Muscle layer of duodenum (tissue), 2 donors: Measurements from ENCODE around the gene CEP112.

Experiments used
- H3K27ac ChIP-seq: one replicate; pipeline ENCODE4 v1.7.0; 2013; ENCODE audit warnings: mild to moderate bottlenecking, low read length
- H3K27me3 ChIP-seq: one replicate; pipeline ENCODE4 v1.7.0; 2013; ENCODE audit warnings: low read depth, mild to moderate bottlenecking, control low read depth, low read length
- H3K36me3 ChIP-seq, 2 donors: one replicate each; pipeline ENCODE4 v1.7.0; 2013; ENCODE audit warnings: low read length in 2 of 2, control low read depth in 1 of 2, mild to moderate bottlenecking in 1 of 2; ENCODE audit not compliant: insufficient read depth in 2 of 2, control insufficient read depth in 1 of 2
- H3K4me1 ChIP-seq, 2 donors: one replicate each; pipeline ENCODE4 v1.7.0; 2013; ENCODE audit warnings: low read length in 2 of 2, mild to moderate bottlenecking in 2 of 2, control low read depth in 1 of 2, moderate library complexity in 1 of 2; ENCODE audit not compliant: insufficient read depth in 2 of 2, control insufficient read depth in 1 of 2
- H3K4me3 ChIP-seq, 2 donors: one replicate each; pipeline ENCODE4 v1.7.0; 2013; ENCODE audit warnings: low read length in 2 of 2, low read depth in 1 of 2, mild to moderate bottlenecking in 1 of 2
- H3K9me3 ChIP-seq, 2 donors: one replicate each; pipeline ENCODE4 v1.7.0; 2013; ENCODE audit warnings: low read length in 2 of 2, control low read depth in 1 of 2, mild to moderate bottlenecking in 1 of 2; ENCODE audit not compliant: control insufficient read depth in 1 of 2
- donor health status: healthy.

CEP112 gene

DNA sequence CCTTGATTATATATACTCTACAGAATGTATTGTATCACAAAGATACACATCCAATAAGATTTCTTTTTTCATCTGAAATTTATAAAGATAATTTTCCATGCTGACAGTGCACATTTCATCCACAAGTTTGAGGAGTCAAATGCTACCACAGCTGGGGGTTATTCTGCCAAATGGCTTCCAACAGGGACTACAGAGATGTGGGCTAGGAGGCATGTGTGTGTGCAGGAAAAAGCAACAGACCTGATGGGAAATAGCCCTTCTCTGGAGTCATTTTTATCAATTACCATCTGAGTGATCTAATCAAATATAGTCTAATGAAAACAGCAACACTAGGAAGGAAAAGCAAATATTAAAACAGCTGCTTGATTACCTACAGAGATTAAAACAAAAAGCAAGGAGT lies 290.5 kb downstream of the CEP112 start:
- H3K27me3 ChIP-seq = no peaks in the 10 kb centered on the region
- no peaks in the 10 kb centered on the region for H3K9me3 ChIP-seq
- H3K4me1 ChIP-seq = no peaks in the 10 kb centered on the region
- H3K4me3 ChIP-seq = no peak overlapping the region
- H3K36me3 ChIP-seq = peaks cover 0 to 3% of the 10 kb centered on the region in 2 donors
- H3K27ac ChIP-seq = no peak overlapping the region

DNA sequence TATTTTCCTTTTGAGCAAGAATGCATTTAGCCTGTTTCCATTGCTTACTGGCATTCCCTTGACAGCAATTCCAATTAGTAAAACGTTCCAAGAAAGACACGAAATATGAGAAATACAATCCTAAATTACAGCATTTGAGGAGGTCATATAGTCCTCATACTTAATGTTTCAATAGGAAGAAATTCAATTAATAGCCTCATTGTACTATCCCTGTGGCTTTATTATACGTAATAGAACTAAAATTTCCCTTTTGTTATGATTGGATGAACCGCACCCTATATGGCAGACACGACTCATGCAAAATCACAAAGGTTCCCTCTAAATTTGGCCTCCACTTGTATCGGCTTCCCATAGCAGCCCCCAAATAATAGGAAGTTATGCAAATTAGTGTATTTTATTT lies 291.7 kb downstream of the CEP112 start:
- Histone ChIP-seq H3K9me3 (no peaks in the 10 kb centered on the region), H3K36me3 (peaks cover 0 to 3% of the 10 kb centered on the region in 2 donors), H3K27ac (no peak overlapping the region), H3K4me3 (no peak overlapping the region), H3K4me1 (no peaks in the 10 kb centered on the region), H3K27me3 (no peaks in the 10 kb centered on the region)

DNA sequence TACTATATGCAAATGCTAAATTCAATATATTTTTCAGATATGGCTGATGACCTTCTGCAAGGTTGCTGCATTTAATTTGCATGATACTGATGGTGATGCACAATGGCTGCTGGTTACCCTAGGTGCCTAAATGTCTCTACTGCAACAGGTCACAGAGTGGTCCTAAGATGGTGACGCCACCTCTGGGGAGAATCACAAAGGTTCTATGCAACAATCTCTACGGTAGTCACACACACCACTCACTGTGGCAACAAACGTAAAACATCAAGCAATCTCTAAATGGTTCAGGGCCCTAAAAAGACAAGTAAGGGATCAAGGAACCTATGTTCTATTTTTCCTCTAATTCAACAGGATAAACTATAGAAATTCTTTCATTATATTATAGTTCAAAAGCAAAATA lies 293.3 kb downstream of the CEP112 start:
- H3K4me3 ChIP-seq = no peak overlapping the region
- peaks cover 0 to 3% of the 10 kb centered on the region in 2 donors for H3K36me3 ChIP-seq
- no peaks in the 10 kb centered on the region for H3K4me1 ChIP-seq
- no peak overlapping the region for H3K27ac ChIP-seq
- no peaks in the 10 kb centered on the region for H3K9me3 ChIP-seq
- no peaks in the 10 kb centered on the region for H3K27me3 ChIP-seq

DNA sequence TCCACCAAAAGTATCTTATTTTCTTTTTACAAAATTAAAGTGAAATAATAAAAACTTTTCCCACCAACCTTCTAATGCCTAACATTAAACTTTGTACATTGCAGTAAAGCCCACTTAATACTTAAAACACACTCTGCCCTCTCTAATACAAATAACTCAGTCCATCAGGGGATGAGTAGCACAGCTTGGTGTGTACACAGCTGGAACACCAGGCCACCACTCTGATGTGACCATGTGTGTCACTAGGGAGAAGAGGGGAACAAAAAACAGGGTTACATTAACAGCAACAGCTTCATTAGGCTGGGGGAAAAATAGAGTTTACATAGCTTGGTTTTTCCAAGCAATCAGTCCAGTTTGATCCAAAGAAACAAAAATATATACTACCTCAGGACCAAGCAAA lies 295.0 kb downstream of the CEP112 start:
- Histone ChIP-seq H3K4me3 (no peak overlapping the region), H3K27ac (no peak overlapping the region), H3K36me3 (peaks cover 0 to 3% of the 10 kb centered on the region in 2 donors), H3K4me1 (no peaks in the 10 kb centered on the region), H3K9me3 (no peaks in the 10 kb centered on the region), H3K27me3 (no peaks in the 10 kb centered on the region)

DNA sequence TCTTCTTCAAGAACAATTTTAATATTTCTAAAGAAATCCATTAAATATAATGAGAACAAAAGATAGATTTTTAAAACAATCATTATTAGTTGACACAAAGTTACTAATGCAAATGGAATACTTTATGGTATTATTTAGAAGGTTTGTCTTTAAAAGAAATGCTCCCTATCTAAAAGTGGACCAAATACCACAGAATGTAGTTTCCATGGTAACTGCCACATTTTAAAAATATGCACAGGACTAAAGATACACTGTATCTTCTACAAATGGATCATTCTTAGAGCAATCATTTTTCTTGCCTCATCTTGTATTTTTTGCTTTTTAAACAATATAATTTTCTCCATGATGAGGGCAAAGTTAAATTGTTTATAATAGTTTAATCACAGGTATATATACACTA lies 296.0 kb downstream of the CEP112 start:
- Histone ChIP-seq H3K27ac (no peak overlapping the region), H3K36me3 (no peaks in the 10 kb centered on the region), H3K4me1 (no peaks in the 10 kb centered on the region), H3K27me3 (no peaks in the 10 kb centered on the region), H3K4me3 (no peak overlapping the region), H3K9me3 (no peaks in the 10 kb centered on the region)

DNA sequence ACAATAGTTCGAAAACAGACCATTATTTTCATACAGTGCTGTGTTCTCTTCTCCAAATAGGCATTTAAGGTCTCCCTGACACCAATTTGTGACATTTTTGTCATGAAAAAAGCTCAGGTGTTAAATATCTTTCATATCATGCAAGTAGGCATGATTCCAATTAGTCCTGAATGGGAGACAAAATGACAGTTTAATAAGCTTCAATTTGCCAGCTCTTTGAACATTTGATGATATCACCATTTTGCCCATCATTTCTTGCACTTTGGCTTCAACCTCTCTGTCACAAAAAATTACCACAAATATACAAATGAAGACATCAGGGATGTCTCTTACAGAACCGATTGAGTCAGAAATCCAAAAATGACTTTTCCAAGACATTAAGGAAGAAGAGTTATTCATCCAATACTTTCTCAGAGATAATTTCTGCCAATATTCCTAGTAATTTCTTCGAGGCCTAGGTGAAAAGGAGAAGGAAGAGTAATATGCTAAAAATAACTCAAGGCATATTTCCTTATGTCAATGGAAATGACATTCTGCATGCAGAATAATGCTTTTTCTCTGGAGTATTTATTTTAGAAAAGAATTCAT lies 298.1 kb downstream of the CEP112 start:
- Histone ChIP-seq H3K27me3 (no peaks in the 10 kb centered on the region), H3K9me3 (no peaks in the 10 kb centered on the region), H3K36me3 (no peaks in the 10 kb centered on the region), H3K4me3 (no peak overlapping the region), H3K4me1 (no peaks in the 10 kb centered on the region), H3K27ac (no peak overlapping the region)

DNA sequence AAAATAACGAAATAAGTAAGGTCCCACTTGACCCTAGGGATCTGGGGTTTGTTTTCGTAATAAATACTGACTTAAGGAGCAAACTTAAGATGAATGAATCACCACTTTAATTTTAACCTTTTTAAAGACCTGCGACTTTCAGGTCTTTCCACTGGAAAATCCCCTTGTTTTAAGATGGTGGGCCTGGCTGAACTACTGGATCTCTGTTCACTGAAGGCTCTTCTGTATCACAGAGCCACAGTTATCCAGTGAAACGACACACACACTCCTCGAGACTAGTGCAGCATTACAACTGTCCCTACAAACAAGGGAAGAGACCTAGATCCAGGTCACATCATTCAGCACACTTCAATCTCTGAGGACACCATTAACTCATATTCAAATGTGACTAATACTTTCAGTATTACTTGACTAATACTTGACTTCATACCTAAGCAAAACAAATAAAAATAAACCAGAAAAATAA lies 299.0 kb downstream of the CEP112 start:
- H3K27ac ChIP-seq = no peak overlapping the region
- H3K4me3 ChIP-seq = no peak overlapping the region
- no peaks in the 10 kb centered on the region for H3K36me3 ChIP-seq
- no peaks in the 10 kb centered on the region for H3K9me3 ChIP-seq
- H3K27me3 ChIP-seq = no peaks in the 10 kb centered on the region
- no peaks in the 10 kb centered on the region for H3K4me1 ChIP-seq

DNA sequence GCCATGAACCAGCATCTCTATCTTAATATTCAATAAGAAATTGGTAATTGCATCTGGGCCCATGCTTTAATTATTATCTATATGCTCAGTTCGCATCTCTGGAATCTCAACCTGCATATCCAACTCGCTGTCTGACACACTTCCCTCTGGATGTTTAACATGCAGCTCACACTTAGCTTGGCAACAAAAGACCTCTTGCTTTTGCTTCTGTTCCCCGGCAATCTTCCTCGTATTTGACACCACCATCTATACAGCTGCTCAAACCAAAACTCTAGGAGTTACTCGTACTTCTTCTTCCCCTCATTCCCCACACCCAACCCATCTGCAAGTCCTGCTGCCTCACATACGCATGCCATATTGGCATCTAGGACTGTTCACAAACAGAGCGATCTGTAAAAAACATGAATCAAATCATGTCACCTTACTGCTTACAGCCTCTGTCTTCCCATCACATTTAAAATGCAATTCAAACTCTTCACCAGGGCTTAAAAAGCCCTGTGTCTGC lies 300.6 kb downstream of the CEP112 start:
- Histone ChIP-seq H3K4me3 (no peak overlapping the region), H3K9me3 (no peaks in the 10 kb centered on the region), H3K27ac (no peak overlapping the region), H3K27me3 (no peaks in the 10 kb centered on the region), H3K36me3 (no peaks in the 10 kb centered on the region), H3K4me1 (no peaks in the 10 kb centered on the region)

DNA sequence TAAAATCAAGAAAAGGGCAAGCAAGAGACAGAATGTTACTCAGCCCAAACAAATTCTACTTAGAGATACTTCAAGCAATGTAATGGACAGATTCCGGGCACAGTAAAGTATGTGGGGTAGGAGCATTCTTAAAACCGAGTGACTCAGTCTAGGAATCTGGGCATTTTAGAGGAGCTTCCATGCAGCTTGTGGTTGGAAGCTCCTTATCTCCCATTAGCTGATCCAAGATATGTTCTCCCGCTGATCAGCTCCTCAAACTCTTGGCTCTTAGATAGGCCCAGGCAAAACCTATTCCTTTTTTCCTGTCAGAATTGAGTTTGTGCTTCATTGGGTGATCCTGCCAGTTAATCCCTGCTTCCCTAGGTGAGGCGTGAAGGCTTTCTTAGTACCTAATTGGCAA lies 303.3 kb downstream of the CEP112 start:
- Histone ChIP-seq H3K4me1 (no peaks in the 10 kb centered on the region), H3K36me3 (no peaks in the 10 kb centered on the region), H3K27me3 (no peaks in the 10 kb centered on the region), H3K27ac (no peak overlapping the region), H3K4me3 (no peak overlapping the region), H3K9me3 (no peaks in the 10 kb centered on the region)

DNA sequence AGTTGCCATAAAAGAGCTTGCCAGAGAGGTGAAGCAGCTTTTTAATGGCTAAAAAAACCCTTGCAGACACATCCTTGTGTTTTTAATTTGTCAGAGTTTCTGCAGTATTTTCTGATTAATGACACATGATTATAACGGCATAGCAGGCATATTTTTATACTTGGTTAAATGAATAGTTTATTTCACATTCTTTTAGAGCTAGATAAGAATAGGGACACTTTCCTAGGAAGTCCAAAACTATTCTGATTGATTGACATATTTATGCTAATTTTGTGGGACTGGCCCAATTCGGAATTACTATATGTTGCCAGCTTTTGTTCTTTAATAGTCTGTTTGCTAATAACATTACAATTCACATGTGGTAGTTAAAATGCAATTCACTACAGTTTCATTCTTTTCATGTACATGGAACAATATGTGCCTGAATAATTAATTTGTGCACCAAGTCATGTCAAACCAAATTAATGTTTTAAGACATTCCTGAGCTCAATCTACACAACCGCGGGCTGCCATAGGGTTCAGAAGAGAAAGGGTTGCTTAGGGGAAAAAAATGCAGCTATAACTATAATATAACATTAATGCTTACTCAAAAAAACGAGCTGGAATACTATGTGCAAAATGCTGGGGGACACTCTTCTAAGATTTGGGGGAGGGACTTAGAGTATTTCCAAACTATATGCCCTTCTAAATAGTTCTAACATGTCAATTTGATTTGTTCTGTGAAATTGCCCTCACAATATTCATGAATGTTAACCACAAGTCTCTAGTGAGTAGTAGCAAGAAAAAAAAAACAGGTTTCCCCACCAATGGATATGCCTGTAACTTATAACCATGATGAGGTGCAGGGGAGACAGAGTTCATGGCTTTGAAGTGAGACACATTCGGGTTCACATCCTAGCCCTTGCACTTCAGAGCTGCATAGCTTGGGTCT lies 305.4 kb downstream of the CEP112 start:
- no peaks in the 10 kb centered on the region for H3K36me3 ChIP-seq
- H3K4me3 ChIP-seq = no peak overlapping the region
- H3K27ac ChIP-seq = no peak overlapping the region
- no peaks in the 10 kb centered on the region for H3K4me1 ChIP-seq
- H3K9me3 ChIP-seq = no peaks in the 10 kb centered on the region
- H3K27me3 ChIP-seq = no peaks in the 10 kb centered on the region

DNA sequence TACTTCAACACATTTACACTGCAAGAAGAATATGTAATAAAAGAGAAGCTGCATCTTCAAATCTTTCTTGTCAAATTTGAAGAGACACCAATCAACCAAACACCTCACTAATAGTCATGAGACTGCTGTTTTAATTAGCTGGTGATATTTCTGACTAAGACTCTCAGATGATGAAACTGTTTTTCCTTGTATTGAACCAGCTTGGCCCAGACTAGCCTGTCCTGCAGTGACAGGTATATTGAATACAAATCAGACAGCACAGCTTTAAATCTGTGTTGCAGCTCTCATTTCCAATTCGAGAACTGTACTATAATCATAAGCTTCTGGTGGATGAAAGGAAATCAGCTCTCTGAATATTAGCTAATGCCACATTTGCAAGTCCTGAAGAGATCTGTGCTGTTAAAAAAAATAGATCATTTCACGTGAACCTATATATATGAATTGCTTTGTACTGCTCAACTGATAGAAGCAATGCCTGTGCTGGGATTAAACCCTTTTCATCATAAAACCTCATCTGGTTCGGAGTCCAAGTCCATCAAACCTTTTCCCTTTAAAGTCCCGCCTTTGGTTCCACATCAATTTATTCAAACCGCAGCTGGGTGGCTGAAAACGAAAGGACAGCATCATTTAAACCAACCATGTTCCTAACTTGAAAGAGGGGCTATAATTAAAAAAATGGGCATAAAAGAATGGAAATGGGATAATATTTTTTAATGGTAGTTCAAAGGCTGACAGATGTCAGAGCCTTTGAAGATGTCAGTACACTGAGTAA lies 306.2 kb downstream of the CEP112 start:
- no peak overlapping the region for H3K4me3 ChIP-seq

More for the DNA sequence above, 306.2 kb downstream of the CEP112 start:
- Histone ChIP-seq H3K9me3 (no peaks in the 10 kb centered on the region), H3K27me3 (no peaks in the 10 kb centered on the region), H3K4me1 (no peaks in the 10 kb centered on the region), H3K27ac (no peak overlapping the region), H3K36me3 (no peaks in the 10 kb centered on the region)
